WTC11 (cell line): ENCODE measurements around the gene GSS. TPM values are rescaled to one million over a fixed set of nuclear protein-coding genes. Genes with fewer than 3 reads are reported as not detected.

Experiments
- ATAC-seq: fragments of 200-7000 bp; cut with Tn5 transposase; 2 replicates; pipeline ENCODE4 v1.10.0; 2021; ENCODE audit warnings: mild to moderate bottlenecking, moderate library complexity
- CTCF ChIA-PET: fragments of 300-600 bp; sonication (Branson Sonifier 250); formaldehyde crosslinking; loops from one replicate; lab custom pipeline; 2021; ENCODE audit warnings: antibody characterized with exemption; lab: Charles Lee
- POLR2A ChIA-PET: fragments of 350-600 bp; sonication (Branson Sonifier 250); formaldehyde crosslinking; loops from one replicate; lab custom pipeline; 2021; ENCODE audit warnings: antibody characterized with exemption; lab: Charles Lee
- DNase-seq: peaks from one replicate; pipeline ENCODE4 v3.0.0; 2021; ENCODE audit warnings: low spot score
- H3K27ac Mint-ChIP-seq: 2 replicates; pipeline ENCODE4 v1.8.0; 2021; ENCODE audit warnings: mixed read lengths
- H3K27me3 Mint-ChIP-seq: 2 replicates; pipeline ENCODE4 v1.8.0; 2021; ENCODE audit warnings: low read depth, mild to moderate bottlenecking, moderate library complexity, mixed read lengths
- H3K36me3 Mint-ChIP-seq: 2 replicates; pipeline ENCODE4 v1.8.0; 2021; ENCODE audit warnings: mixed read lengths
- H3K4me1 Mint-ChIP-seq: 2 replicates; pipeline ENCODE4 v1.8.0; 2022; ENCODE audit warnings: mixed read lengths
- H3K4me3 Mint-ChIP-seq: 2 replicates; pipeline ENCODE4 v1.8.0; 2021; ENCODE audit warnings: mild to moderate bottlenecking, moderate library complexity, mixed read lengths
- H3K9me3 Mint-ChIP-seq: 2 replicates; pipeline ENCODE4 v1.8.0; 2021; ENCODE audit warnings: mixed read lengths
- CBFB ChIP-seq: sonication (generic); formaldehyde crosslinking; IDR thresholded peaks from 2 replicates; pipeline ENCODE4 v1.8.1; 2022; ENCODE audit warnings: mild to moderate bottlenecking, low read depth, missing genetic modification reagents
- E2F4 ChIP-seq: sonication (generic); formaldehyde crosslinking; IDR thresholded peaks from 2 replicates; pipeline ENCODE4 v1.8.1; 2022; ENCODE audit warnings: low read depth, mild to moderate bottlenecking, moderate library complexity, missing genetic modification reagents, borderline replicate concordance
- ETV6 ChIP-seq: sonication (generic); formaldehyde crosslinking; IDR thresholded peaks from 2 replicates; pipeline ENCODE4 v1.8.1; 2022; ENCODE audit warnings: mild to moderate bottlenecking, missing genetic modification reagents
- GTF2I ChIP-seq: fragments of 250-450 bp; sonication (Bioruptor Pico); conservative IDR thresholded peaks from 2 replicates; pipeline ENCODE4 v1.4.0; 2021; ENCODE audit warnings: mild to moderate bottlenecking
- HMGA2 ChIP-seq: fragments of 250-450 bp; sonication (Bioruptor Pico); IDR thresholded peaks from 2 replicates; pipeline ENCODE4 v1.4.0; 2021; ENCODE audit warnings: mild to moderate bottlenecking, moderate library complexity
- IRF1 ChIP-seq: sonication (generic); formaldehyde crosslinking; IDR thresholded peaks from 2 replicates; pipeline ENCODE4 v1.8.0; 2023; ENCODE audit warnings: missing genetic modification reagents
- JAZF1 ChIP-seq: fragments of 250-450 bp; sonication (Bioruptor Pico); IDR thresholded peaks from 2 replicates; pipeline ENCODE4 v1.9.0; 2021; ENCODE audit warnings: moderate library complexity, mild to moderate bottlenecking, inconsistent platforms
- MXD4 ChIP-seq: fragments of 250-450 bp; sonication (Bioruptor Pico); IDR thresholded peaks from 2 replicates; pipeline ENCODE4 v1.8.0; 2021; ENCODE audit warnings: mild to moderate bottlenecking, moderate library complexity, borderline replicate concordance
- OVOL2 ChIP-seq: fragments of 250-450 bp; sonication (Bioruptor Pico); IDR thresholded peaks from 2 replicates; pipeline ENCODE4 v1.9.0; 2021; ENCODE audit warnings: mild to moderate bottlenecking, borderline replicate concordance
- PRRX2 ChIP-seq: fragments of 250-450 bp; sonication (Bioruptor Pico); IDR thresholded peaks from 2 replicates; pipeline ENCODE4 v1.8.0; 2021; ENCODE audit warnings: mild to moderate bottlenecking
- RELA ChIP-seq: sonication (generic); formaldehyde crosslinking; IDR thresholded peaks from 2 replicates; pipeline ENCODE4 v1.8.1; 2022; ENCODE audit warnings: missing genetic modification reagents, mild to moderate bottlenecking, borderline replicate concordance
- SMAD3 ChIP-seq: sonication (generic); formaldehyde crosslinking; IDR thresholded peaks from 2 replicates; pipeline ENCODE4 v1.8.0; 2022; ENCODE audit warnings: missing genetic modification reagents, mild to moderate bottlenecking, borderline replicate concordance
- SMAD4 ChIP-seq: sonication (generic); formaldehyde crosslinking; IDR thresholded peaks from 2 replicates; pipeline ENCODE4 v1.8.0; 2022; ENCODE audit warnings: mild to moderate bottlenecking, missing genetic modification reagents
- STAT6 ChIP-seq: sonication (generic); formaldehyde crosslinking; conservative IDR thresholded peaks from 2 replicates; pipeline ENCODE4 v1.8.1; 2023; ENCODE audit warnings: mild to moderate bottlenecking, low read depth, missing genetic modification reagents, moderate library complexity
- TEAD4 ChIP-seq: sonication (generic); formaldehyde crosslinking; IDR thresholded peaks from 2 replicates; pipeline ENCODE4 v1.8.0; 2022; ENCODE audit warnings: mild to moderate bottlenecking, missing genetic modification reagents
- ZNF121 ChIP-seq: sonication (generic); formaldehyde crosslinking; IDR thresholded peaks from 2 replicates; pipeline ENCODE4 v1.8.0; 2023; ENCODE audit warnings: missing genetic modification reagents
- ZNF281 ChIP-seq: sonication (generic); formaldehyde crosslinking; IDR thresholded peaks from 2 replicates; pipeline ENCODE4 v1.8.0; 2023; ENCODE audit warnings: mild to moderate bottlenecking, missing genetic modification reagents
- ZNF423 ChIP-seq: fragments of 250-450 bp; sonication (Bioruptor Pico); IDR thresholded peaks from 2 replicates; pipeline ENCODE4 v2.1.2; 2022; ENCODE audit warnings: mild to moderate bottlenecking, moderate library complexity
- total RNA-seq: library from RNA; stranded (reverse); gene quantifications from 3 replicates; pipeline ENCODE4 v1.2.3, GENCODE V29; 2021
- TF ChIP-seq, protein P1 (sequence below): fragments of 250-450 bp; sonication (Bioruptor Pico); IDR thresholded peaks from 2 replicates; pipeline ENCODE4 v1.9.0; 2021; ENCODE audit warnings: moderate library complexity, mild to moderate bottlenecking, inconsistent platforms, borderline replicate concordance
- TF ChIP-seq, protein P2 (sequence below): fragments of 250-450 bp; sonication (Bioruptor Pico); IDR thresholded peaks from 2 replicates; pipeline ENCODE4 v2.1.2; 2022; ENCODE audit warnings: mild to moderate bottlenecking, moderate library complexity
- TF ChIP-seq, protein P3 (sequence below): sonication (generic); formaldehyde crosslinking; IDR thresholded peaks from 2 replicates; pipeline ENCODE4 v1.8.1; 2023; ENCODE audit warnings: mild to moderate bottlenecking, missing genetic modification reagents
- TF ChIP-seq, protein P4 (sequence below): sonication (generic); formaldehyde crosslinking; IDR thresholded peaks from 2 replicates; pipeline ENCODE4 v1.8.1; 2023; ENCODE audit warnings: mild to moderate bottlenecking, moderate library complexity, missing genetic modification reagents
- TF ChIP-seq, protein P5 (sequence below): sonication (generic); formaldehyde crosslinking; IDR thresholded peaks from 2 replicates; pipeline ENCODE4 v1.8.1; 2023; ENCODE audit warnings: mild to moderate bottlenecking, missing genetic modification reagents, moderate library complexity

GSS gene
- total RNA-seq, 1 experiment from 2014 or later: 47.3 TPM

GRCh38 chr20:34989670-34990069 is 34.1 kb upstream of the GSS start (continued):
- TF ChIP-seq ZNF423 (CRISPR knock-in tag): no peak
- TF ChIP-seq, protein P1, sequence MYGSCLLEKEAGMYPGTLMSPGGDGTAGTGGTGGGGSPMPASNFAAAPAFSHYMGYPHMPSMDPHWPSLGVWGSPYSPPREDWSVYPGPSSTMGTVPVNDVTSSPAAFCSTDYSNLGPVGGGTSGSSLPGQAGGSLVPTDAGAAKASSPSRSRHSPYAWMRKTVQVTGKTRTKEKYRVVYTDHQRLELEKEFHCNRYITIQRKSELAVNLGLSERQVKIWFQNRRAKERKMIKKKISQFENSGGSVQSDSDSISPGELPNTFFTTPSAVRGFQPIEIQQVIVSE (CRISPR knock-in tag): no peak
- TF ChIP-seq CBFB: no peak
- no peak for TF ChIP-seq STAT6 (CRISPR knock-in tag)
- no peak for TF ChIP-seq ETV6 (CRISPR knock-in tag)
- no peak for TF ChIP-seq RELA (CRISPR knock-in tag)
- no peak for TF ChIP-seq HMGA2 (CRISPR knock-in tag)
- no peak for TF ChIP-seq GTF2I (CRISPR knock-in tag)
- TF ChIP-seq, protein P2, sequence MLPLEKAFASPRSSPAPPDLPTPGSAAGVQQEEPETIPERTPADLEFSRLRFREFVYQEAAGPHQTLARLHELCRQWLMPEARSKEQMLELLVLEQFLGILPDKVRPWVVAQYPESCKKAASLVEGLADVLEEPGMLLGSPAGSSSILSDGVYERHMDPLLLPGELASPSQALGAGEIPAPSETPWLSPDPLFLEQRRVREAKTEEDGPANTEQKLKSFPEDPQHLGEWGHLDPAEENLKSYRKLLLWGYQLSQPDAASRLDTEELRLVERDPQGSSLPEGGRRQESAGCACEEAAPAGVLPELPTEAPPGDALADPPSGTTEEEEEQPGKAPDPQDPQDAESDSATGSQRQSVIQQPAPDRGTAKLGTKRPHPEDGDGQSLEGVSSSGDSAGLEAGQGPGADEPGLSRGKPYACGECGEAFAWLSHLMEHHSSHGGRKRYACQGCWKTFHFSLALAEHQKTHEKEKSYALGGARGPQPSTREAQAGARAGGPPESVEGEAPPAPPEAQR (CRISPR knock-in tag): no peak
- TF ChIP-seq, all 79 proteins: peak for 0

DNA sequence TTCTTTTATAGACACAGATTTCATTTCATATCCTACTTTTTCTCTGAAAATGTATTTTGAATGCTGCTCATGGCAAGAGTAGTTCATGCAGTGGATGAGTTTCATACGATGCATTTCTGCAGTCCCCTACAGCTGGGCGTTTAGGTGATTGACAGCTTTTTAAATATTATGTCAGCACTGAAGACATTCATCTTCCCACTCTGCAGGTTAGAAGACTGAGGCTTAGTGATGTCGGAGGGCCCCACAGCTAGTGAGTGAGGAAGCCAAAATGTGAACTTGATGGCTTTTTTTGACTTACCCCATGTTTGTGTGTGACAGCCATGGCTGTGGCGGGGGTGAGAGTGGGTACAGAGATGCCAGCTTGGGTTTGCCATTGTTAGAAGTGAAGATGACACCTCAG is 33.5 kb upstream of the GSS start:
- H3K4me1 Mint-ChIP-seq: peaks cover 11% of the 10 kb centered on the region
- no peak overlapping the region for H3K27ac Mint-ChIP-seq
- ChIA-PET POLR2A (interaction anchor here (0.7 kb wide), 1 partner anchor 132 kb away, joined by 6 read pairs; no protein-coding TSS in a partner anchor), CTCF (interaction anchor here (0.7 to 1.6 kb wide), 2 partner anchors 12 to 112 kb away, joined by 5 to 6 read pairs; no protein-coding TSS in a partner anchor)
- H3K36me3 Mint-ChIP-seq: no peaks in the 10 kb centered on the region
- no peak overlapping the region for H3K4me3 Mint-ChIP-seq
- H3K9me3 Mint-ChIP-seq: no peaks in the 10 kb centered on the region
- peaks cover 21% of the 10 kb centered on the region for H3K27me3 Mint-ChIP-seq
- ATAC-seq (no peak), DNase-seq (no peak)
- no peak for TF ChIP-seq JAZF1 (CRISPR knock-in tag)
- TF ChIP-seq, protein P3, sequence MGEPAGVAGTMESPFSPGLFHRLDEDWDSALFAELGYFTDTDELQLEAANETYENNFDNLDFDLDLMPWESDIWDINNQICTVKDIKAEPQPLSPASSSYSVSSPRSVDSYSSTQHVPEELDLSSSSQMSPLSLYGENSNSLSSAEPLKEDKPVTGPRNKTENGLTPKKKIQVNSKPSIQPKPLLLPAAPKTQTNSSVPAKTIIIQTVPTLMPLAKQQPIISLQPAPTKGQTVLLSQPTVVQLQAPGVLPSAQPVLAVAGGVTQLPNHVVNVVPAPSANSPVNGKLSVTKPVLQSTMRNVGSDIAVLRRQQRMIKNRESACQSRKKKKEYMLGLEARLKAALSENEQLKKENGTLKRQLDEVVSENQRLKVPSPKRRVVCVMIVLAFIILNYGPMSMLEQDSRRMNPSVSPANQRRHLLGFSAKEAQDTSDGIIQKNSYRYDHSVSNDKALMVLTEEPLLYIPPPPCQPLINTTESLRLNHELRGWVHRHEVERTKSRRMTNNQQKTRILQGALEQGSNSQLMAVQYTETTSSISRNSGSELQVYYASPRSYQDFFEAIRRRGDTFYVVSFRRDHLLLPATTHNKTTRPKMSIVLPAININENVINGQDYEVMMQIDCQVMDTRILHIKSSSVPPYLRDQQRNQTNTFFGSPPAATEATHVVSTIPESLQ: no peak
- no peak for TF ChIP-seq IRF1
- TF ChIP-seq SMAD4: no peak
- TF ChIP-seq PRRX2 (CRISPR knock-in tag): no peak
- no peak for TF ChIP-seq E2F4 (CRISPR knock-in tag)
- no peak for TF ChIP-seq ZNF281 (CRISPR knock-in tag)
- TF ChIP-seq ZNF121: no peak
- TF ChIP-seq MXD4: no peak
- no peak for TF ChIP-seq GTF2I (CRISPR knock-in tag)
- TF ChIP-seq, protein P4, sequence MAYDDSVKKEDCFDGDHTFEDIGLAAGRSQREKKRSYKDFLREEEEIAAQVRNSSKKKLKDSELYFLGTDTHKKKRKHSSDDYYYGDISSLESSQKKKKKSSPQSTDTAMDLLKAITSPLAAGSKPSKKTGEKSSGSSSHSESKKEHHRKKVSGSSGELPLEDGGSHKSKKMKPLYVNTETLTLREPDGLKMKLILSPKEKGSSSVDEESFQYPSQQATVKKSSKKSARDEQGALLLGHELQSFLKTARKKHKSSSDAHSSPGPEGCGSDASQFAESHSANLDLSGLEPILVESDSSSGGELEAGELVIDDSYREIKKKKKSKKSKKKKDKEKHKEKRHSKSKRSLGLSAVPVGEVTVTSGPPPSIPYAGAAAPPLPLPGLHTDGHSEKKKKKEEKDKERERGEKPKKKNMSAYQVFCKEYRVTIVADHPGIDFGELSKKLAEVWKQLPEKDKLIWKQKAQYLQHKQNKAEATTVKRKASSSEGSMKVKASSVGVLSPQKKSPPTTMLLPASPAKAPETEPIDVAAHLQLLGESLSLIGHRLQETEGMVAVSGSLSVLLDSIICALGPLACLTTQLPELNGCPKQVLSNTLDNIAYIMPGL (CRISPR knock-in tag): no peak
- TF ChIP-seq, protein P5, sequence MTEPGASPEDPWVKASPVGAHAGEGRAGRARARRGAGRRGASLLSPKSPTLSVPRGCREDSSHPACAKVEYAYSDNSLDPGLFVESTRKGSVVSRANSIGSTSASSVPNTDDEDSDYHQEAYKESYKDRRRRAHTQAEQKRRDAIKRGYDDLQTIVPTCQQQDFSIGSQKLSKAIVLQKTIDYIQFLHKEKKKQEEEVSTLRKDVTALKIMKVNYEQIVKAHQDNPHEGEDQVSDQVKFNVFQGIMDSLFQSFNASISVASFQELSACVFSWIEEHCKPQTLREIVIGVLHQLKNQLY (CRISPR knock-in tag): no peak
- TF ChIP-seq SMAD3 (CRISPR knock-in tag): no peak
- no peak for TF ChIP-seq OVOL2 (CRISPR knock-in tag)
- TF ChIP-seq TEAD4 (CRISPR knock-in tag): no peak
